HFFc6 (cell line): ENCODE data around the gene FUT3. TPM values are rescaled to one million over a fixed set of nuclear protein-coding genes. Genes with fewer than 3 reads are reported as not detected.
"Not testable (repeated sequence)": the region's sequence is repeated elsewhere in the genome, so short reads cannot be mapped to it uniquely, and the experiment has no call there.

Experiments used
- DNase-seq: peaks from one replicate; pipeline ENCODE4 v3.0.0-alpha.2; 2018
- H3K27ac Mint-ChIP-seq: 2 replicates; pipeline ENCODE4 v1.8.0; 2020; ENCODE audit warnings: mild to moderate bottlenecking, mixed read lengths
- H3K27me3 Mint-ChIP-seq: 2 replicates; pipeline ENCODE4 v1.8.0; 2021; ENCODE audit warnings: mild to moderate bottlenecking, moderate library complexity, mixed read lengths; ENCODE audit not compliant: insufficient read depth
- H3K36me3 Mint-ChIP-seq: 2 replicates; pipeline ENCODE4 v1.8.0; 2021; ENCODE audit warnings: low read depth, mixed read lengths
- H3K4me1 Mint-ChIP-seq: 2 replicates; pipeline ENCODE4 v1.8.0; 2020; ENCODE audit warnings: low read depth, mixed read lengths
- H3K4me3 Mint-ChIP-seq: 2 replicates; pipeline ENCODE4 v1.8.0; 2020; ENCODE audit warnings: mild to moderate bottlenecking, moderate library complexity, mixed read lengths
- H3K9me3 Mint-ChIP-seq: 2 replicates; pipeline ENCODE4 v1.8.0; 2020; ENCODE audit warnings: mild to moderate bottlenecking, mixed read lengths
- total RNA-seq, 6 experiments: library from RNA; stranded (reverse); fragmentation: NEBNext Ultra II Directional; extraction: Animal tissue kit (Norgen Biotek cat#: 25700); gene quantifications; 2 replicates in 1 of 6; 3 replicates in 5 of 6; pipeline ENCODE4 v1.2.3, GENCODE V29; 2021
- TF ChIP-seq, protein P1 (sequence below): fragments of 200-600 bp; sonication (generic); IDR thresholded peaks from 2 replicates; pipeline ENCODE4 v1.5.0; 2021; ENCODE audit warnings: antibody characterized with exemption, mild to moderate bottlenecking

Gene FUT3
- total RNA-seq, 6 experiments from 2014 or later: not detected

DNA sequence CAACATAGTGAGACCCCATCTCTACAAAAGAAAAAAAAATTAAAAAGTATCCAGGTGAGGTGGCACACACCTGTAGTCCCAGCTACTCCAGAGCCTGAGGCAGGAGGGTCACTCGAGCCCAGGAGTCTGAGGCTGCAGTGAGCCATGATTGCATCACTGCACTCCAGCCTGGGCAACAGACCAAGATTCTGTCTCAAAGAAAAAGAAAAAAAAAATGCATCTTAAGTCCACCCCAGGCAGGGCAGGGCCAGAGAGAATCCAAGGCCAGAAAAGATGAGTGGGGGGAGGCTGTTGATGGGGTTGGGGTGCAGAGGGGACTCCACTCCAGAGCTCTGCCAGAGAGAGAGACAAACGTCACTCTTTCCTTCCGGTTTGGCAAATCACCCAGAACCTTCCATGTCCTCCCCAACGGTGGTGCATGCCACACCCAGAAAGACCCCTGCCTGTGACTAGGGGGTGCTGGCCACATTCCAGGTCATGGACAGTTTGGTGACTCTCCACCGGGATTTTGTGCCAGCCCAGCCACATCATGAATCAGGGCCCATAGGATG, 431 bp downstream of the FUT3 start:
- H3K9me3 Mint-ChIP-seq: no peaks in the 10 kb centered on the region
- TF ChIP-seq, protein P1, sequence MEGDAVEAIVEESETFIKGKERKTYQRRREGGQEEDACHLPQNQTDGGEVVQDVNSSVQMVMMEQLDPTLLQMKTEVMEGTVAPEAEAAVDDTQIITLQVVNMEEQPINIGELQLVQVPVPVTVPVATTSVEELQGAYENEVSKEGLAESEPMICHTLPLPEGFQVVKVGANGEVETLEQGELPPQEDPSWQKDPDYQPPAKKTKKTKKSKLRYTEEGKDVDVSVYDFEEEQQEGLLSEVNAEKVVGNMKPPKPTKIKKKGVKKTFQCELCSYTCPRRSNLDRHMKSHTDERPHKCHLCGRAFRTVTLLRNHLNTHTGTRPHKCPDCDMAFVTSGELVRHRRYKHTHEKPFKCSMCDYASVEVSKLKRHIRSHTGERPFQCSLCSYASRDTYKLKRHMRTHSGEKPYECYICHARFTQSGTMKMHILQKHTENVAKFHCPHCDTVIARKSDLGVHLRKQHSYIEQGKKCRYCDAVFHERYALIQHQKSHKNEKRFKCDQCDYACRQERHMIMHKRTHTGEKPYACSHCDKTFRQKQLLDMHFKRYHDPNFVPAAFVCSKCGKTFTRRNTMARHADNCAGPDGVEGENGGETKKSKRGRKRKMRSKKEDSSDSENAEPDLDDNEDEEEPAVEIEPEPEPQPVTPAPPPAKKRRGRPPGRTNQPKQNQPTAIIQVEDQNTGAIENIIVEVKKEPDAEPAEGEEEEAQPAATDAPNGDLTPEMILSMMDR: no peak
- no peaks in the 10 kb centered on the region for H3K36me3 Mint-ChIP-seq
- H3K4me3 Mint-ChIP-seq: no peak overlapping the region
- H3K27ac Mint-ChIP-seq: no peak overlapping the region
- H3K4me1 Mint-ChIP-seq: no peaks in the 10 kb centered on the region
- H3K27me3 Mint-ChIP-seq: peaks cover 24% of the 10 kb centered on the region
- DNase-seq: peak; percentile 32

DNA sequence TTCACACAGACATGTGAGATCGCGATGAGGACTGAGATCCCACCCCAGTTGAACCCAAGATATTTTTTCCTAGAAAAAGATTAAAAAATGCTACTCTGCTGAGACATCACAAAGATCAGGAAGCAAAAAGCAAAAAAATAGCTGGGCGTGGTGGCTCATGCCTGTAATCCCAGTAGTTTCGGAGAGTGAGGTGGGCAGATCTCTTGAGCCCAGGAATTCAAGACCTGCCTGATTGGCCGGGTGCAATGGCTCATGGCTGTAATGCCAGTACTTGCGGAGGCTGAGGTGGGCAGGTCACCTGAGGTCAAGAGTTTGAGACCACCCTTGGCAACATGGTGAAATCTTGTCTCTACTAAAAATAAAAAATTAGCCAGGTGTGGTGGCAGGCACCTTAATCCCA, 1.1 kb downstream of the FUT3 start:
- Mint-ChIP-seq H3K27me3 (peaks cover 24% of the 10 kb centered on the region), H3K4me1 (no peaks in the 10 kb centered on the region), H3K27ac (no peak overlapping the region), H3K36me3 (no peaks in the 10 kb centered on the region), H3K9me3 (no peaks in the 10 kb centered on the region), H3K4me3 (no peak overlapping the region)
- TF ChIP-seq, protein P1: no peak
- DNase-seq: no peak

DNA sequence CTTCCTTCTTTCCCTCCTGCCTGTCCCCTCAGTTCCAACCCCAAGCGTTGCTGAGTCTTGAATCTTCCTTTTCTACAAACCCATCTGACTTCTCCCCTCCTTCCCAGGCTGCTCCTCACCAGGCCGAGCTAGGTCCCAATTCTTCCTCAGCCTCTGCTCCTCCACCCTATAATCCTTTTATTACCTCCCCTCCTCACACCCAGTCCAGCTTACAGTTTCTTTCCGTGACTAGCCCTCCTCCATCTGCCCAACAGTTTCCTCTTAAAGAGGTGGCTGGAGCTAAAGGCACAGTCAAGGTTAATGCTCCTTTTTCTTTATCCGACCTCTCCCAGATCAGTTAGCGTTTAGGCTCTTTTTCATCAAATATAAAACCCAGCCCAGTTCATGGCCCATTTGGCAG, 2.6 kb downstream of the FUT3 start:
- H3K4me1 Mint-ChIP-seq, H3K36me3 Mint-ChIP-seq, H3K27ac Mint-ChIP-seq, H3K9me3 Mint-ChIP-seq, H3K4me3 Mint-ChIP-seq, DNase-seq: not testable (repeated sequence)
- H3K27me3 Mint-ChIP-seq: peaks cover 16% of the 10 kb centered on the region

DNA sequence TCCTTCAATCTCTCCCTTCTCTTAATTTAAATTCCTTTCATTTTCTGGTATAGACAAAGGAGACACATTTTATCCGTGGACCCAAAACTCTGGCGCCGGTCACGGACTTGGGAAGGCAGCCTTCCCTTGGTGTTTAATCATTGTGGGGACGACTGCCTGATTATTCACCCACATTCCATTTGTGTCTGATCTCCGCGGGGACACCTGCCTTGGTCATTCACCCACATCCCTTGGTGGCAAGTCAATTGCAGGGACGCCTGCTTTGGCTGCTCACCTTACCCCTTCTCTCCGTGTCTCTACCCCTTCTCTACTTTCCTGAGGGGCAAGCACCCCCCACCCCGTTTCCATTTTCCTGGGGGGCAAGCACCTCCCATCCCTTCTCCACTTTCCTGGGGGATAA, 3.4 kb downstream of the FUT3 start:
- H3K27me3 Mint-ChIP-seq: peaks cover 13% of the 10 kb centered on the region
- not testable (repeated sequence) for H3K27ac Mint-ChIP-seq, H3K4me3 Mint-ChIP-seq, H3K36me3 Mint-ChIP-seq, H3K9me3 Mint-ChIP-seq, DNase-seq, H3K4me1 Mint-ChIP-seq

DNA sequence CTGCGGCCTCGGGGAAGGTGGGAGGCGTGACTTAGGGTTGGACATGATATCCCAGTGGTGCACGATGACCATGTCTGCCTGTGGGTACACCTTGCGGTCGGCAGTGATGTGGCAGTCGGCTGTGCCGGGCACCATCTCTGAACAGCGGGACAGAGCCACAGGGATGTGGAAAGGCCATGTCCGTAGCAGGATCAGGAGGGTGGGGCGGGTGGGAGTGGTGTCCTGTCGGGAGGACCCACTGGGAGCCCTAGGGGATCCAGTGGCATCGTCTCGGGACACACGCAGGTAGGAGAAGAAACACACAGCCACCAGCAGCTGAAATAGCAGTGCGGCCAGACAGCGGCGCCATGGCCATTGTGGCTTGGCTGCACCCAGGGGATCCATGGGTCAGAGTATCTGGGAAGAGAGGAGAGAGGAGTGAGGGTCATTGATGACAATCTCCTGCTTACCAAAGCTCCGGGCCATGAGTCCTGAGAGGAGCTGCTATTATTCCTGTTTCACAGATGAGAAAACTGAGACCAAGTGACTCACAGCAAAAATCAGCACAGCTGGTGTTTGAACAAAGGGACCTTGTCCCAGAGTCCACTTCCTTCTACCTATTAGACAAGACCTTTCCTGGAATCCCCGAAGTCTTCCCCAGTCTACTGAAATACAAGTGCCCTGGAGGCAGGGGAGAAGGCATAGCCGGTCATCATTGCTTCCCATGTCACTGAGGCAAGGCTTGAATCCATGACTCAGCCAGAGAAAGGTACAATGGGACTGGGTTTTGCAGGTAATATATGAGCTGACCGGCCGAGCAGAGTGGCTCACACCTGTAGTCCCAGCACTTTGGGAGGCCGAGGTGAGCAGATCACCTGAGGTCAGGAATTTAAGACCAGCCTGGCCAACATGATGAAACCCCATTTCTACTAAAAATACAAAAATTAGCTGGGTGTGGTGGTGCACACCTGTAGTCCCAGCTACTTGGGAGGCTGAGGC, 6.5 kb downstream of the FUT3 start:
- no peak overlapping the region for H3K4me3 Mint-ChIP-seq
- no peaks in the 10 kb centered on the region for H3K36me3 Mint-ChIP-seq
- no peak overlapping the region for H3K27ac Mint-ChIP-seq
- no peaks in the 10 kb centered on the region for H3K4me1 Mint-ChIP-seq
- peaks cover 3% of the 10 kb centered on the region for H3K27me3 Mint-ChIP-seq
- DNase-seq: no peak
- TF ChIP-seq, protein P1: no peak
- H3K9me3 Mint-ChIP-seq: no peaks in the 10 kb centered on the region

DNA sequence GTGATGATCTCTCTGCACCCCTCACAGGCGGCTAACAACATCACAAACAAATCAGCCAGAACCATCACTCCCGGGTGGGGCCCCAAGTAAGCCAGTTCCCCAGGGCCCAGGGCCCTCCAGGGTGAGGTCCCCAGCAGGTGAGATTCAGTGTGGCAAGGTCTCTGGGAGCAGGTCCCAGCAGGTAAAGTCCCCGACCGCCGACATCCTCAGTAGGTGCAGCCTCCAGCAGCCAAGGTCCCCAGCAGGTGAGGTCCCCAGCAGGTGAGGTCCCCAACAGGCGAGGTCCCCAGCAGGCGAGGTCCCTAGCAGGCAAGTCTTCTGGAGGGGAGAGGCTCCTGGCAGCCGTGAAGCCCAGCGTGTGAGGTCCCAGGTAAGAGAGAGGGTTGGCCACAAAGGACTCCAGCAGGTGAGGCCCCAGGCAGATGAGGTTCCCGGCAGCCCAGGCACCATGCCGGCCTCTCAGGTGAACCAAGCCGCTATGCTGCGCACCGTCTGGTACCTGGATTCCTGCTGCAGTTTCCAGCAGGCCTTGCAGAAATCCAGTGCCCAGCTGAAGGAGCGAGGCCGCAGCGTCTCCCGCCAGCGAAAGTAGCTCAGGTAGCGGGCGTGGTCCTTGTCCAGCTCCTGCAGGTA, 7.8 kb downstream of the FUT3 start:
- Mint-ChIP-seq H3K4me1 (no peaks in the 10 kb centered on the region), H3K36me3 (no peaks in the 10 kb centered on the region), H3K4me3 (no peak overlapping the region), H3K27me3 (peaks cover 11% of the 10 kb centered on the region), H3K27ac (no peak overlapping the region), H3K9me3 (no peaks in the 10 kb centered on the region)
- DNase-seq: no peak
- TF ChIP-seq, protein P1: no peak

DNA sequence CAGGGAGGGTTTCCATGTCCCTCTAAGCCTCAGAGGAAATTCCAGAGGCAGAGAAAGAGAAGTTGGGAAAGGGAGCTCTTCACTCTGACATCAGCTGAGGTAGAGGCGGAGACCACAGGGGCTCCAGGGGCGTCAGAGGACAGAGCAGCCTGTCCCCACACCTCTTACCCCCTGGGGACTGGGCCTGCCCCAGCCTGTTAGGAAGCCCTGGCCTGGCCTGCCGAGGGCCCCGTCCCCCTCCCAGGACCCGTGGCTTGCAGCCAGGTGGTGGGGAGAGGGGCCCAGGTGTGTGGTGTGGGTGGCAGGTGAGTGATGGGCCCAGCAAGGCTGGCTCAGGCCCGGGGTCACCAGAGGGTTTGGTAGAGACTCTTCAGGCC, 9.5 kb downstream of the FUT3 start:
- not testable (repeated sequence) for DNase-seq, H3K4me3 Mint-ChIP-seq, H3K27ac Mint-ChIP-seq, H3K9me3 Mint-ChIP-seq, H3K36me3 Mint-ChIP-seq, H3K4me1 Mint-ChIP-seq
- peaks cover 11% of the 10 kb centered on the region for H3K27me3 Mint-ChIP-seq
